Muscle layer of colon (tissue), 2 donors: ENCODE results near the gene CRB3.
A peak's percentile ranks its signal among the peaks of the same experiment; 100 is the strongest.

Experiments used
- H3K27ac ChIP-seq: one replicate; pipeline ENCODE4 v1.7.0; 2013; ENCODE audit warnings: low read depth, mild to moderate bottlenecking, low read length, moderate library complexity
- H3K27me3 ChIP-seq, 2 donors: one replicate each; pipeline ENCODE4 v1.7.0; 2013; ENCODE audit warnings: low read length in 2 of 2, mild to moderate bottlenecking in 2 of 2; ENCODE audit not compliant: insufficient read depth in 2 of 2, control insufficient read depth in 1 of 2
- H3K36me3 ChIP-seq: one replicate; pipeline ENCODE4 v1.7.0; 2013; ENCODE audit warnings: mild to moderate bottlenecking, low read length; ENCODE audit not compliant: insufficient read depth
- H3K4me1 ChIP-seq: one replicate; pipeline ENCODE4 v1.7.0; 2013; ENCODE audit warnings: mild to moderate bottlenecking, low read length; ENCODE audit not compliant: insufficient read depth
- H3K4me3 ChIP-seq, 2 donors: one replicate each; pipeline ENCODE4 v1.7.0; 2013; ENCODE audit warnings: low read length in 2 of 2, low read depth in 1 of 2, mild to moderate bottlenecking in 1 of 2, moderate library complexity in 1 of 2
- H3K9ac ChIP-seq: one replicate; pipeline ENCODE4 v1.7.0; 2013; ENCODE audit warnings: low read length
- H3K9me3 ChIP-seq: one replicate; pipeline ENCODE4 v1.7.0; 2013; ENCODE audit warnings: mild to moderate bottlenecking, low read length
- donor health status: abdominal sarcoma.
- donor health status: Adenocarcinoma of cecum.

CRB3 gene

DNA sequence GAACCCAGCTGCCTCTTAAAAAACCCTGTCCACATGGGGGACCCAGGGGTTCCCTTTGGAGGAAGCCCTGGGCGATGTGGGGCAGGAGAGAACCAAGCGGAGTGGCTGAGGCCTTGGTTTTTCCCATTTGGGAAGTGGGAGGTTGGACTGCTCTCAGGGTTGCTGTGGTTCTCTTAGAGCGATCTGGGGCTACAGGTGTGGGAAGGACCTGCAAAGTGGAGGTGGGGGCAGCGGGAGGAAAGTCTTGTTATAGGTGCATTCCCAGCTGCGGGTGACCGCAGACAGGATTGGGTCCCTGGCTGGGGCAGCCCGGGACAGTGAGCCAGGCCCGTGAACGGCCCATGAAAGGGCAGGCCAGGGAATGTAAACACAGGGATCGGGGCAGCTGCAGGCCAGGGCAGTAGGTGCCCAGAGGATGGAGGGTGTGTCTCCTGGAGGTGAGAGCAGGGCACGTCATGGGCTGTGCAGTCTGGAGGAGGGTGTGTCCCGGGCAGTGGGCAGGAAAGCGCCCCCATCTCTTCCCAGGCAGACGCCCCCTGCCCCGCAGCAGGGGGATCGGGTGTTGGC lies 5.3 kb upstream of the CRB3 start:
- Histone ChIP-seq H3K4me1 (peaks cover 11% of the 10 kb centered on the region), H3K27me3 (peaks cover 0 to 6% of the 10 kb centered on the region in 2 donors), H3K9me3 (no peaks in the 10 kb centered on the region), H3K4me3 (peak overlapping the region; percentile 77 to 85), H3K27ac (peak overlapping the region; percentile 61), H3K36me3 (peaks cover 29% of the 10 kb centered on the region), H3K9ac (peak overlapping the region; percentile 33)

DNA sequence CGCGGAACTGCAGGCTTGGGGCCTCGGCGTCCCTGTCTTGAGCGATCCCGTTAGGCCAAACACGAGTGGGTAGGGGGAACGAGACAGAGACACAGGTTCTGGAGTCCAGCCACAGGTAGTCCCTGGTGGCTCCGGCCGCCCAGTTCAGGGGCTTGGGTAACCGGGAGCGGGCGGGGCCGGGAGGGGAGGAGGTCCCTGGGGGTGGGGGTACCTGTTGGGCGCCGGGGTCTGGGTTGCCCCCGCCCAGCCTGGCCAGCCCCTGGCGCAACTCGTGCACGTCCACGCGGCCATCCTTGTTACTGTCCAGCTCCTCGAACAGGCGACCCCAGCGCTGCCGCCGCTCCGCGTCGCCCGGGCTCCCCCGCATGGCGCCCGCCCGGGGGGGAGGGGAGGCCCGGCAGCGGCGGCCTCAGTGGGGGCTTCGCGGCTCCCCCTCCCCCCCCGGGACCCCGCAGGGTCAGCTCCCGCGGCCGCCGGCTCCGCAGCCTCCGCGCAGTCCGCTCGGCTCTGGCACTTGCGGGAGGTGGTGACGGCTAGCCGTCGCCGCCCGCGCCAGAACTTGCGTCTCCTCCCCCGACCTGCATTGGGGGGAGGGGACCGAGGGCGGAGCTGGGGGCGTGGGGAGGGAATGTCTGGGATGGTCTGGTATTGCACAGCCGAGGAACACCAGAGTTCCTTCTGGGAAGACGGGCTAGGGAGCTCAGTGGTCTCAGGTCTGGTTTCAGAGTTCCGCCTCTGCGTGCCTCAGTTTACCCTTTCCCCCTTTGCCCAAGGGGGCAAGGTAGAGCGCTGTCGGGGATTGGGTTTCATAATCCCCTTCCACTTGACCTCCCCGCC lies 4.6 kb upstream of the CRB3 start, which contains the start of gene SLC25A23:
Gene SLC25A23 (minus strand): TSS at position 531 of the 837 bp plus-strand sequence. CDS start 164 bp downstream, at position 367.
- Histone ChIP-seq H3K36me3 (peaks cover 23% of the 10 kb centered on the region), H3K27me3 (peaks cover 0 to 13% of the 10 kb centered on the region in 2 donors), H3K4me1 (peaks cover 11% of the 10 kb centered on the region), H3K4me3 (peak within 1 kb of the TSS; percentile 77 to 85), H3K9me3 (no peaks in the 10 kb centered on the region), H3K9ac (peak within 1 kb of the TSS; percentile 33), H3K27ac (peak within 1 kb of the TSS; percentile 78)

DNA sequence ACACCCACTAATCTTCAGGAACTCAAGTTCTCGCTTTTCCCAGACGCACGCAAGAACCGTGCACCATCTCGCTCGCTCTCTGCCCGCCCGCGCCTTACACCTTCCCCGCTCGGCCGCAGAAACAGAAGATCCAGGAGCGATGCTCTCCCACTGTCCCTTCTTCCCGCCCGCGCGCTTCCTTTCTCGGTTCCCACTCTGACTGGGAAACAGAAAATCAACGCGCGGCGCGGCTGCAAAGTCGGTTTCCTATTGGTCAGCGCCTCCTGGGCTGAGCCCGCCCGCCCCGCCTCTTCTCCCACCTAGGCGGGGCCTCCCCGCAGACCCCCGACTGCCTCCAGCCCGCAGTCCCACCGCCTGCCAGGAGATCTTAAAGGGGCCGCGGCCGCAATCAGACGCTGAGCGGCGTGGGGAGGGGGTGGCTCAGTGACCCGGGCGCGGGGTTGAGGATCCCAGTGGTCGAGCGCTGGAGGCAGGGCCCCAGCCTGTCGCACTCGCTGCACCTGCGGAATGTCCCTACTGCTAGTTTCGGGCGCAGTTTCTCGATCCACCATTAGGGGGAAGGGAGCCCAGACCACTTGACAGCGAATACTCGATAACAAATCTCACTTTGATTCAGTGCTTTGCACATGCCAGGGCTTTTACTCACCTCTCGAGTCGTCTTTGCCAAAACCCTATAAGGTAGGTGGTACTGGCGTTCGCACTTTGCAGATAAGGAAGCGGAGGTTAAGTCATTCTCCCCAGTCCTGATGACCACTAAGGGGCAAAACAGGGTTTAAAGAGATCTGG lies 3.8 kb upstream of the CRB3 start:
- peaks cover 0 to 20% of the 10 kb centered on the region in 2 donors for H3K27me3 ChIP-seq
- peak overlapping the region; percentile 78 for H3K27ac ChIP-seq
- H3K4me3 ChIP-seq, result peak overlapping the region; percentile 77 to 85
- H3K36me3 ChIP-seq, result peaks cover 14% of the 10 kb centered on the region
- no peaks in the 10 kb centered on the region for H3K9me3 ChIP-seq
- H3K4me1 ChIP-seq, result peaks cover 11% of the 10 kb centered on the region
- no peak overlapping the region for H3K9ac ChIP-seq

DNA sequence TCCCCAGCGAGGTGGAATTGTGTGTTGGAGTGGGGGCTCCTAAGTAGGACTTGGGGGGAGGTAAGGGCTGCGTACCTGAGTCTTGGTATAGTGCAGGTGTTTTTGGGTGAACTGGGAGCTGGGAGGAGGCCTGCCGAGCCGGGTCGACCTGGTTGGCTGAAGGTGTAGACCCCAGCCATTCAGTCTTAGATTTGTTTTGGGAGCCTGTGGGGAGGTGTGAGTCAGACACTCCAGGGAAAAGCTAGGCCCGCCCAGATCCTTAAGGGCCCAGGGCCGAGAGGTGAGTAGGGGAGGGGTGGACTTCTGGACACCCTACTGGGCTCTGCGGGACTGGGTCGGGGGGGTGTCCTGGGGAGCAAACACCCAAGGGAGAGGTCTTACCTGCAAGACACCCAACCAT lies 935 bp downstream of the CRB3 start:
- Histone ChIP-seq H3K4me1 (no peaks in the 10 kb centered on the region), H3K27me3 (peaks cover 0 to 22% of the 10 kb centered on the region in 2 donors), H3K9ac (no peak overlapping the region), H3K4me3 (no peak overlapping the region), H3K27ac (no peak overlapping the region), H3K9me3 (no peaks in the 10 kb centered on the region), H3K36me3 (no peaks in the 10 kb centered on the region)

DNA sequence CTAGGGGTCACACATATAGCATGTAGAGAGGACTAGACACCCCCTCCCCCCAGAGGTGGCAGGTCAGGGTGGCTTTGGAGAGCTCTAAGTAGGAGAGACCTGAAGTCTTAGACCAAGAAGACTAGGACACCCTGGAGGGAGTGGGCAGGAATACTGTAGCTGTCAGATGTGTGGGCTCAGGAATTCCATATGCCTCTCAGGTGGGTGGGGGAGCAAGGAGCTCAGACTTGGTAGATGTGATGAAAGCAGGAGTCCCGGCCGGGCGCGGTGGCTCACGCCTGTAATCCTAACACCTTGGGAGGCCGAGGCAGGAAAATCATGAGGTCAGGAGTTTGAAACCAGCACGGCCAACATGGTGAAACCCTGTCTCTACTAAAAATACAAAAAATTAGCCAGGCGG lies 1.6 kb downstream of the CRB3 start:
- H3K9me3 ChIP-seq, result no peaks in the 10 kb centered on the region
- peaks cover 0 to 22% of the 10 kb centered on the region in 2 donors for H3K27me3 ChIP-seq
- no peak overlapping the region for H3K4me3 ChIP-seq
- H3K36me3 ChIP-seq, result no peaks in the 10 kb centered on the region
- H3K9ac ChIP-seq, result no peak overlapping the region
- no peaks in the 10 kb centered on the region for H3K4me1 ChIP-seq
- H3K27ac ChIP-seq, result no peak overlapping the region

DNA sequence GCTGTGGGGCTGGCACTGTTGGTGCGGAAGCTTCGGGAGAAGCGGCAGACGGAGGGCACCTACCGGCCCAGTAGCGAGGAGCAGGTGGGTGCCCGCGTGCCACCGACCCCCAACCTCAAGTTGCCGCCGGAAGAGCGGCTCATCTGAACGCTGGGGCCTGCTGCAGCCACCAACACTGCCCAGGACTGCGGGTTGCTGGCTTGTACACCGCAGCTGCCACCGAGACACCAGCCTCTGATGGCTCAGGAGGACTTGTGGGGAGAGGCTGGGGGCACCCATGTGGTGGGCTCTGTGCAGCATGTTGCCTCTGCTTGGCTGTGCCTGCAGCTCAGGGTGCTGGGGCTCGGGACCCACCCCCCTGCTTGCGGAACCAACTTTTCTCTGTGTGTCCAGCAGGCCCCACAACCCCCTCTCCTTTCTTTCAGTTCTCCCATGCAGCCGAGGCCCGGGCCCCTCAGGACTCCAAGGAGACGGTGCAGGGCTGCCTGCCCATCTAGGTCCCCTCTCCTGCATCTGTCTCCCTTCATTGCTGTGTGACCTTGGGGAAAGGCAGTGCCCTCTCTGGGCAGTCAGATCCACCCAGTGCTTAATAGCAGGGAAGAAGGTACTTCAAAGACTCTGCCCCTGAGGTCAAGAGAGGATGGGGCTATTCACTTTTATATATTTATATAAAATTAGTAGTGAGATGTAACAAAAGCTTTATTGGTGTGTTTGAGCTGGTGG lies 2.6 kb downstream of the CRB3 start:
- H3K36me3 ChIP-seq, result no peaks in the 10 kb centered on the region

DNA sequence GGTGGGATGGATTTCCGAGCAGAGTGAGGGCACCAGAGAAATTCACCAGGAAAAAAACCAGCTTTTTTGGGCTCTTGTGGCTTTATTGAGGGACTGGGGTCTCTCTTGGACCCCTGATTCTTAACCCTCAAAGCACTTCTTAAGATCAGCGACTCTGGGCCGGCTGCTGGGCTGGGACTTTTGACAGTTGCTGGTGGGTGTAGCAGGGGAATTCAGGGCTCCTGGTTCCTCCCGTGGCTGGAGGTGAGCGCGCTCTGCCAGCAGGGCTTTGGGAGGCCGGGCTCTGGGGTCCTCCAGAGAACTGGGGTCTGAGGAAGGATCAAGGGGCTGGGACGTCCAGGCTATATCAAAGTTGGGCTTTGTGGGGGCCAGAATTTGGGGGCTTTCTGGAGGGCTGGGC lies 3.3 kb downstream of the CRB3 start:
- no peak overlapping the region for H3K4me3 ChIP-seq
- H3K27ac ChIP-seq, result no peak overlapping the region
- H3K36me3 ChIP-seq, result no peaks in the 10 kb centered on the region
- no peak overlapping the region for H3K9ac ChIP-seq
- H3K27me3 ChIP-seq, result peaks cover 0 to 22% of the 10 kb centered on the region in 2 donors
- H3K4me1 ChIP-seq, result no peaks in the 10 kb centered on the region
- H3K9me3 ChIP-seq, result no peaks in the 10 kb centered on the region

More for the DNA sequence above, 2.6 kb downstream of the CRB3 start:
- no peaks in the 10 kb centered on the region for H3K9me3 ChIP-seq
- H3K4me1 ChIP-seq, result no peaks in the 10 kb centered on the region
- H3K27ac ChIP-seq, result no peak overlapping the region
- H3K9ac ChIP-seq, result no peak overlapping the region
- no peak overlapping the region for H3K4me3 ChIP-seq
- H3K27me3 ChIP-seq, result peaks cover 0 to 22% of the 10 kb centered on the region in 2 donors

DNA sequence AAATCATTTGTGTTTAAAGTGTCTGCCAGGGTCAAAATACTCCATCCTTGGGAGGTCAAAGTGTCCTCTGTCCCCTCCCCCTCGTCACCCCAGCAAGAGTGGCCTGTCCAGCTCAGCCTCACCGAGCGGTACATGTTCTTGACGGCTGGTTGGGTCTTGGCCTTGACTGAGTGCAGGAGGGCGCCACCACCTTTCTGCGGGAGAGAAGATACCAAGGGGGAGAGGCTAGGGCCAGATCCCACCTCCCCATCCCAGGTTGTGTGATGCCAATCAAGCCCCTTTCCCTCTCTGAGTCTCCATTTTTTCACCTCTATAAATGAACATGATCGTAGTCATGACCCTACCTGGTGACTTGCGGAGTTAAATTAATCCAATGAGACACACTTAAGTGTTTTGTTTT lies 6.1 kb downstream of the CRB3 start:
- H3K36me3 ChIP-seq, result no peaks in the 10 kb centered on the region
- no peak overlapping the region for H3K27ac ChIP-seq
- H3K27me3 ChIP-seq, result peaks cover 0 to 4% of the 10 kb centered on the region in 2 donors
- no peaks in the 10 kb centered on the region for H3K9me3 ChIP-seq
- H3K4me1 ChIP-seq, result no peaks in the 10 kb centered on the region
- no peak overlapping the region for H3K9ac ChIP-seq
- no peak overlapping the region for H3K4me3 ChIP-seq

DNA sequence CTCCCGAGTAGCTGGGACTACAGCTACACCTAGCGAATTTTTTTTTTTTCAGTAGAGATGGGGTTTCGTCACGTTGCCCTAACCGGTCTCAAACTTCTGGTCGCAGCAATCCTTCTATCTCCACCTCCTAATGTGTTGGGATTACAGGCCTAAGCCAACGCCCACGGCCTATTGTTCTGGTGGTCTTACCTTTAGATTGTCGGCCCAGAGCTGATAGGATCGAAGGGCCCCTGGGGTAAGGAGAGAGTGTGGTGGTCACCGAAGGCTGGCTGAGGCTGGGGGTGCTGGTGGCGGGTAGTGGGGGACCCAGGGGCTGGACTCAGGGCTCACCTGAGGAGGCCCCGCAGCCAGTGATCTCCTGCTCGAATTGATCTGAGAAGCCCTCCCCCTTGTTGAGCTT lies 7.0 kb downstream of the CRB3 start:
- Histone ChIP-seq H3K27ac (no peak overlapping the region), H3K9ac (no peak overlapping the region), H3K4me3 (no peak overlapping the region), H3K9me3 (no peaks in the 10 kb centered on the region), H3K27me3 (peaks cover 4 to 11% of the 10 kb centered on the region in 2 donors), H3K4me1 (peaks cover under 1% of the 10 kb centered on the region), H3K36me3 (no peaks in the 10 kb centered on the region)

DNA sequence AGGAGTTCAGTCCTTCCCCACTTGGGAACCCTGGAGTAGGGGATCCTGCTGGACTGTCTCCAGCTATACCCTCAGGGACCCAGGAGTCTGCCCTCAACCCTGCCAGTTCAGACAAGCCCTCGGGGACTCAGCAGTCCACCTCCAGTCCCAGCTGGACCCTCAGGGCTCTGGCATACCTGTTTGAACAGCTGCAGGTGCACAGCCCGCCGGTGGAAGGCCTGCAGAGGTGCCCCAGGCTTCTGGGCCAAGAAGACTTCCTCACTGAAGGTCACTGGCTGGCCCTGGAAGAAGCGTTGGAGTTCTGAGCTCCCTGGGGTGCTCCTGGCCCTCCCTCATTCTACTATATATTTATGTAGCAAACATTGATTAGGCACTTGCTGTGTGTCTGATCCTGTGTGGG lies 8.6 kb downstream of the CRB3 start:
- Histone ChIP-seq H3K4me1 (peaks cover 6% of the 10 kb centered on the region), H3K9ac (no peak overlapping the region), H3K4me3 (no peak overlapping the region), H3K36me3 (no peaks in the 10 kb centered on the region), H3K27ac (no peak overlapping the region), H3K27me3 (peaks cover 10 to 23% of the 10 kb centered on the region in 2 donors), H3K9me3 (no peaks in the 10 kb centered on the region)

DNA sequence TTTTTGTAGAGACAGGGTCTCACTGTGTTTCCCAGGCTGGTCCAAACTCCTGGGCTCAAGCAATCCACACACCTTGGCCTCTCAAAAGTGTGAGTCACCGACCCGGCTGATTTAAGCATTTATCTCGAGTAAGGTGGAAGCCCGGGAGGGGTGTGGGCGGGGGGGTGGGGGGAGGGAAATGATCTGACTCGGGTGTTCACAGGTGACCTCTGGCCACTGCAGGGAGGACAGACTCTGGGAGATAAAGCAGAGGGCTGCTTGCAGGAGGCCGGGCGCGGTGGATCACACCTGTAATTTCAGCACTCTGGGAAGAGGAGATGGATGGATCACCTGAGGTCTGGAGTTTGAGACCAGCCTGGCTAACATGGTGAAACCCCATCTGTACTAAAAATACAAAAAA lies 9.6 kb downstream of the CRB3 start:
- Histone ChIP-seq H3K36me3 (no peaks in the 10 kb centered on the region), H3K4me1 (peaks cover 6% of the 10 kb centered on the region), H3K9me3 (no peaks in the 10 kb centered on the region), H3K4me3 (no peak overlapping the region), H3K9ac (no peak overlapping the region), H3K27ac (no peak overlapping the region), H3K27me3 (peaks cover 10 to 23% of the 10 kb centered on the region in 2 donors)
